Measurements from ENCODE around the gene PLEKHA6.
"Not testable (repeated sequence)": the region's sequence is repeated elsewhere in the genome, so short reads cannot be mapped to it uniquely, and the experiment has no call there.

PLEKHA6 gene

DNA sequence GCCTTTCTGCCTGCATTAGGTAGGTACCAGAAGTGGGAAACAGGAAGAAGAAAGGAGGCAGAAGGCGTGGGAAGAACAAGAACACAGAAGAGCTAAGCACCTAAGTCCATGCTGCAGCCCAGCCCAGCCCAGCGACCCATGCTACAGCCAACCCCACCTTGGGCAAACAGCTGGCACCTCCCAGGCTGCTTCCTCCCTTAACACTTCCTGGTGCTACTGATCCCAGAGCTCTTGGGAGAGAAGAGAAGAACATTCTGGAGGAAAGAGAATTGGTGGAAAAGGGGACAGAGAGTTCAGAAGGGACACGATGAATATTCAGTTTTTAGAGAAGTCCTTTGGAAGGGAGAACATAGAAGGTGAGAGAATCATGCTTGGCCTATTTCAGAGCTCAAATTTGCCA lies 28.5 kb downstream of the PLEKHA6 start:
- in situ Hi-C loops (cut with MboI; ENCODE audit: low sequenced_read_pairs, unreplicated experiment), result no loop called here
- TF ChIP-seq, protein P1, sequence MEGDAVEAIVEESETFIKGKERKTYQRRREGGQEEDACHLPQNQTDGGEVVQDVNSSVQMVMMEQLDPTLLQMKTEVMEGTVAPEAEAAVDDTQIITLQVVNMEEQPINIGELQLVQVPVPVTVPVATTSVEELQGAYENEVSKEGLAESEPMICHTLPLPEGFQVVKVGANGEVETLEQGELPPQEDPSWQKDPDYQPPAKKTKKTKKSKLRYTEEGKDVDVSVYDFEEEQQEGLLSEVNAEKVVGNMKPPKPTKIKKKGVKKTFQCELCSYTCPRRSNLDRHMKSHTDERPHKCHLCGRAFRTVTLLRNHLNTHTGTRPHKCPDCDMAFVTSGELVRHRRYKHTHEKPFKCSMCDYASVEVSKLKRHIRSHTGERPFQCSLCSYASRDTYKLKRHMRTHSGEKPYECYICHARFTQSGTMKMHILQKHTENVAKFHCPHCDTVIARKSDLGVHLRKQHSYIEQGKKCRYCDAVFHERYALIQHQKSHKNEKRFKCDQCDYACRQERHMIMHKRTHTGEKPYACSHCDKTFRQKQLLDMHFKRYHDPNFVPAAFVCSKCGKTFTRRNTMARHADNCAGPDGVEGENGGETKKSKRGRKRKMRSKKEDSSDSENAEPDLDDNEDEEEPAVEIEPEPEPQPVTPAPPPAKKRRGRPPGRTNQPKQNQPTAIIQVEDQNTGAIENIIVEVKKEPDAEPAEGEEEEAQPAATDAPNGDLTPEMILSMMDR (IDR thresholded peaks at IDR 0.05; ENCODE audit: borderline replicate concordance, control extremely low read depth, extremely low read depth, insufficient read depth, missing control alignments), result no peak
- no peak for DNase-seq (ENCODE audit: low spot score)

DNA sequence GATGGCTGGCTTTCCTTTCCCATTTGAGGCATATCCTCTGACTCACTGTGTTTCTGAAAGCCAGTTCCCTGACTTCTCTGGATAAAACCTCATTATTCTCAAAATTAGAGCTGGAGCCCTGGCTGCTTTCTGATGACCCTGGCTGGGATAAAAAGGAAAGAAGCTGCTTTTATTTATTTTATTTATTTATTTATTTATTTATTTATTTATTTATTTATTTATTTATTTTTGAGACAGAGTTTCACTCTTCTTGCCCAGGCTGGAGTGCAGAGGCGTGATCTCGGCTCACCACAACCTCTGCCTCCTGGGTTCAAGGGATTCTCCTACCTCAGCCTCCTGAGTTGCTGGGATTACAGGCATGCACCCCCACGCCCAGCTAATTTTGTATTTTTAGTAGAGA lies 31.9 kb downstream of the PLEKHA6 start:
- DNase-seq (ENCODE audit: low spot score); in situ Hi-C loops (cut with MboI; ENCODE audit: low sequenced_read_pairs, unreplicated experiment): not testable (repeated sequence)

- DNase-seq (ENCODE audit: low spot score), result no peak
- TF ChIP-seq, protein P1 (IDR thresholded peaks at IDR 0.05; ENCODE audit: borderline replicate concordance, control extremely low read depth, extremely low read depth, insufficient read depth, missing control alignments), result no peak
- in situ Hi-C loops (cut with MboI; ENCODE audit: low sequenced_read_pairs, unreplicated experiment), result no loop called here
Measured at GRCh38 chr1:204327359-204327758, 32.4 kb downstream of the PLEKHA6 start.

- TF ChIP-seq, protein P1 (IDR thresholded peaks at IDR 0.05; ENCODE audit: borderline replicate concordance, control extremely low read depth, extremely low read depth, insufficient read depth, missing control alignments), result no peak
- no peak for DNase-seq (ENCODE audit: low spot score)
- in situ Hi-C loops (cut with MboI; ENCODE audit: low sequenced_read_pairs, unreplicated experiment), result no loop called here
Measured at GRCh38 chr1:204326771-204327300, 32.9 kb downstream of the PLEKHA6 start.

- TF ChIP-seq, protein P1 (IDR thresholded peaks at IDR 0.05; ENCODE audit: borderline replicate concordance, control extremely low read depth, extremely low read depth, insufficient read depth, missing control alignments), result no peak
- DNase-seq (ENCODE audit: low spot score), result no peak
- in situ Hi-C loops (cut with MboI; ENCODE audit: low sequenced_read_pairs, unreplicated experiment), result no loop called here
Measured at GRCh38 chr1:204325944-204326343, 33.8 kb downstream of the PLEKHA6 start.

- TF ChIP-seq, protein P1 (IDR thresholded peaks at IDR 0.05; ENCODE audit: borderline replicate concordance, control extremely low read depth, extremely low read depth, insufficient read depth, missing control alignments), result no peak
- DNase-seq (ENCODE audit: low spot score), result no peak
- in situ Hi-C loops (cut with MboI; ENCODE audit: low sequenced_read_pairs, unreplicated experiment), result no loop called here
Measured at GRCh38 chr1:204323887-204324286, 35.8 kb downstream of the PLEKHA6 start.

GRCh38 chr1:204322339-204322868 lies 37.3 kb downstream of the PLEKHA6 start:
- TF ChIP-seq, protein P1 (IDR thresholded peaks at IDR 0.05; ENCODE audit: borderline replicate concordance, control extremely low read depth, extremely low read depth, insufficient read depth, missing control alignments), result no peak
- no peak for DNase-seq (ENCODE audit: low spot score)
- in situ Hi-C loops (cut with MboI; ENCODE audit: low sequenced_read_pairs, unreplicated experiment), result no loop called here
